CD14-positive monocyte (primary cell): ENCODE results near the gene MSMO1. TPM values are rescaled to one million over a fixed set of nuclear protein-coding genes. Genes with fewer than 3 reads are reported as not detected.

Source experiments
- DNase-seq, 3 donors: peaks; one replicate each; pipeline ENCODE4 v3.0.0-alpha.2; 2011 to 2022
- H2AFZ ChIP-seq: 2 replicates; pipeline ENCODE4 v1.6.0; 2012; ENCODE audit warnings: mild to moderate bottlenecking, low read depth, low read length, inconsistent platforms; ENCODE audit not compliant: insufficient read depth, poor library complexity, severe bottlenecking
- H3K27ac ChIP-seq, 2 donors: 1 replicate in 1 of 2; 2 replicates in 1 of 2; pipeline ENCODE4 v1.5.1; 2012 to 2013; ENCODE audit warnings: low read length in 2 of 2, control low read depth in 1 of 2, inconsistent platforms in 1 of 2, low read depth in 1 of 2, mild to moderate bottlenecking in 1 of 2
- H3K27me3 ChIP-seq, 2 donors: one replicate each; pipeline versions ENCODE4 v1.6.0 to v1.6.1; 2011 to 2013; ENCODE audit warnings: low read length in 2 of 2; ENCODE audit not compliant: control insufficient read depth in 2 of 2, insufficient read depth in 2 of 2
- H3K36me3 ChIP-seq, 2 donors: replicated peaks in 1 of 2; 1 replicate in 1 of 2; 2 replicates in 1 of 2; pipeline versions ENCODE4 v1.5.1 to v1.6.1; 2012 to 2013; ENCODE audit warnings: low read length in 2 of 2, control low read depth in 1 of 2, inconsistent platforms in 1 of 2, mild to moderate bottlenecking in 1 of 2; ENCODE audit not compliant: insufficient read depth in 2 of 2, control insufficient read depth in 1 of 2
- H3K4me1 ChIP-seq, 2 donors: 1 replicate in 1 of 2; 2 replicates in 1 of 2; pipeline versions ENCODE4 v1.5.1 to v1.6.1; 2012 to 2013; ENCODE audit warnings: low read length in 2 of 2, control low read depth in 1 of 2, inconsistent platforms in 1 of 2, mild to moderate bottlenecking in 1 of 2, moderate library complexity in 1 of 2; ENCODE audit not compliant: insufficient read depth in 2 of 2, control insufficient read depth in 1 of 2
- H3K4me2 ChIP-seq: replicated peaks from 2 replicates; pipeline ENCODE3; 2012; ENCODE audit warnings: low read length, moderate library complexity, mild to moderate bottlenecking; ENCODE audit not compliant: poor library complexity, severe bottlenecking; ENCODE audit errors: extremely low read depth
- H3K4me3 ChIP-seq, 3 experiments: fragments of 200-600 bp in 1 of 3; sonication (generic) in 1 of 3; replicated peaks in 1 of 3; 1 replicate in 2 of 3; 2 replicates in 1 of 3; pipeline ENCODE4 v1.5.1; 2011 to 2013; ENCODE audit warnings: low read length in 3 of 3, mild to moderate bottlenecking in 3 of 3, control low read depth in 2 of 3, low read depth in 2 of 3, inconsistent platforms in 1 of 3, moderate library complexity in 1 of 3
- H3K79me2 ChIP-seq: 2 replicates; pipeline ENCODE4 v1.6.0; 2012; ENCODE audit warnings: mild to moderate bottlenecking, control low read depth, inconsistent platforms, low read length, moderate library complexity; ENCODE audit not compliant: insufficient read depth
- H3K9ac ChIP-seq: 2 replicates; pipeline ENCODE4 v1.6.0; 2017; ENCODE audit warnings: low read length, mild to moderate bottlenecking; ENCODE audit not compliant: insufficient read depth, poor library complexity, severe bottlenecking
- H3K9me3 ChIP-seq, 2 donors: replicated peaks in 1 of 2; 1 replicate in 1 of 2; 2 replicates in 1 of 2; pipeline versions ENCODE4 v1.5.1 to v1.6.1; 2012 to 2013; ENCODE audit warnings: low read length in 2 of 2, control low read depth in 1 of 2; ENCODE audit not compliant: control insufficient read depth in 1 of 2, insufficient read depth in 1 of 2
- H4K20me1 ChIP-seq: 2 replicates; pipeline ENCODE4 v1.6.0; 2012; ENCODE audit warnings: mild to moderate bottlenecking, low read length, control low read depth, moderate library complexity; ENCODE audit not compliant: insufficient read depth
- H3K27ac Mint-ChIP-seq, 7 donors: one replicate each; pipeline ENCODE4 v1.8.0; 2020; ENCODE audit warnings: mild to moderate bottlenecking in 7 of 7, mixed read lengths in 7 of 7, moderate library complexity in 6 of 7, inconsistent platforms in 2 of 7
- H3K27me3 Mint-ChIP-seq, 3 donors: one replicate each; pipeline ENCODE4 v1.8.0; 2021 to 2022; ENCODE audit warnings: low read depth in 3 of 3, mild to moderate bottlenecking in 3 of 3, mixed read lengths in 3 of 3, moderate library complexity in 3 of 3, inconsistent platforms in 1 of 3
- H3K36me3 Mint-ChIP-seq, 2 donors: one replicate each; pipeline ENCODE4 v1.8.0; 2020; ENCODE audit warnings: mixed read lengths in 2 of 2, inconsistent platforms in 1 of 2, mild to moderate bottlenecking in 1 of 2
- H3K4me1 Mint-ChIP-seq: one replicate; pipeline ENCODE4 v1.8.0; 2020; ENCODE audit warnings: mild to moderate bottlenecking, mixed read lengths
- H3K4me3 Mint-ChIP-seq, 2 donors: one replicate each; pipeline ENCODE4 v1.8.0; 2020; ENCODE audit warnings: mild to moderate bottlenecking in 2 of 2, mixed read lengths in 2 of 2, moderate library complexity in 1 of 2
- H3K9me3 Mint-ChIP-seq, 7 donors: one replicate each; pipeline ENCODE4 v1.8.0; 2020 to 2022; ENCODE audit warnings: mixed read lengths in 7 of 7, mild to moderate bottlenecking in 6 of 7, moderate library complexity in 6 of 7, inconsistent platforms in 2 of 7
- WGBS: methylation state at CpG from one replicate; pipeline ENCODE4 v1.1.5; 2013; ENCODE audit warnings: missing lambda C conversion rate; ENCODE audit not compliant: insufficient coverage; 5-methylcytosine and 5-hydroxymethylcytosine counted together
- intact Hi-C, 2 donors: fragments of 100-400 bp; cut with micrococcal nuclease; formaldehyde crosslinking; loops; one replicate each; pipeline versions ENCODE4 v1.15.0 to v1.15.1; 2023
- polyA plus RNA-seq, 3 donors: library from polyadenylated mRNA; depleted of rRNA in 1 of 3; unstranded in 2 of 3; stranded (reverse) in 1 of 3; fragments of 300-500 nt in 2 of 3; fragments of >200 nt in 1 of 3; fragmentation: Illumina TruSeq in 2 of 3; gene quantifications; 1 replicate in 2 of 3; 2 replicates in 1 of 3; pipeline ENCODE4 v1.2.3, GENCODE V29; 2012 to 2021
- TF ChIP-seq, protein P1 (sequence below): fragments of 200-600 bp; IDR thresholded peaks from one replicate; pipeline ENCODE4 v1.8.0; 2022; ENCODE audit warnings: antibody characterized with exemption, mild to moderate bottlenecking

Gene MSMO1
- polyA plus RNA-seq, 3 donors: 3.1 to 7.6 (median 6.0) TPM

DNA sequence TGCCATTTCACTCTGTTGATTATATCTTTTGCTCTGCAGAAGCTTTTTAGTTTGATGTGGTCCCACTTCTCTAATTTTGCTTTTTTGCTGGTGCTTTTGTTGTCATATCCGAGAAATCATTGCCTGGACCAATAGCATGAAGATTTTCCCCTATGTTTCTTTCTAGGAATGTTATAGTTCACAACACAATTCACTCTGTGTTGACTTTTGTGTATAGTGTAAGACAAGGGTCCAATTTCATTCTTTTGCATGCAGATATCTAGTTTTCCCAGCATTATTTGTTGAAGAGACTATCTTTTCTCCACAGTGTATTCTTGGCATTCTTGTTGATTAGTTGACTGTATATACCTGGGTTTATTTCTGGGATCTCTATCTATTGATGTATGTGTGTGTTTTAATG lies 43.1 kb downstream of the MSMO1 start:
- Histone ChIP-seq H2AFZ (no peak overlapping the region), H3K9ac (no peak overlapping the region), H4K20me1 (no peaks in the 10 kb centered on the region), H3K27ac (no peak overlapping the region), H3K36me3 (no peaks in the 10 kb centered on the region), H3K4me3 (no peak overlapping the region), H3K9me3 (no peaks in the 10 kb centered on the region), H3K27me3 (peaks cover under 1 to 2% of the 10 kb centered on the region in 2 donors), H3K79me2 (no peaks in the 10 kb centered on the region), H3K4me2 (no peak overlapping the region), H3K4me1 (no peaks in the 10 kb centered on the region)
- H3K4me3 Mint-ChIP-seq: no peak overlapping the region
- DNase-seq: no peak
- no CpG with 5 or more reads among the region's 1 CpG for WGBS
- H3K36me3 Mint-ChIP-seq: no peaks in the 10 kb centered on the region
- intact Hi-C loops: no loop called here
- TF ChIP-seq, protein P1, sequence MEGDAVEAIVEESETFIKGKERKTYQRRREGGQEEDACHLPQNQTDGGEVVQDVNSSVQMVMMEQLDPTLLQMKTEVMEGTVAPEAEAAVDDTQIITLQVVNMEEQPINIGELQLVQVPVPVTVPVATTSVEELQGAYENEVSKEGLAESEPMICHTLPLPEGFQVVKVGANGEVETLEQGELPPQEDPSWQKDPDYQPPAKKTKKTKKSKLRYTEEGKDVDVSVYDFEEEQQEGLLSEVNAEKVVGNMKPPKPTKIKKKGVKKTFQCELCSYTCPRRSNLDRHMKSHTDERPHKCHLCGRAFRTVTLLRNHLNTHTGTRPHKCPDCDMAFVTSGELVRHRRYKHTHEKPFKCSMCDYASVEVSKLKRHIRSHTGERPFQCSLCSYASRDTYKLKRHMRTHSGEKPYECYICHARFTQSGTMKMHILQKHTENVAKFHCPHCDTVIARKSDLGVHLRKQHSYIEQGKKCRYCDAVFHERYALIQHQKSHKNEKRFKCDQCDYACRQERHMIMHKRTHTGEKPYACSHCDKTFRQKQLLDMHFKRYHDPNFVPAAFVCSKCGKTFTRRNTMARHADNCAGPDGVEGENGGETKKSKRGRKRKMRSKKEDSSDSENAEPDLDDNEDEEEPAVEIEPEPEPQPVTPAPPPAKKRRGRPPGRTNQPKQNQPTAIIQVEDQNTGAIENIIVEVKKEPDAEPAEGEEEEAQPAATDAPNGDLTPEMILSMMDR: no peak
- peaks cover 4% of the 10 kb centered on the region for H3K4me1 Mint-ChIP-seq
- no peak overlapping the region for H3K27ac Mint-ChIP-seq
- H3K27me3 Mint-ChIP-seq: peaks cover 0 to 7% (median under 1%) of the 10 kb centered on the region in 3 donors
- peaks cover 0 to 10% (median 6%) of the 10 kb centered on the region in 7 donors for H3K9me3 Mint-ChIP-seq

DNA sequence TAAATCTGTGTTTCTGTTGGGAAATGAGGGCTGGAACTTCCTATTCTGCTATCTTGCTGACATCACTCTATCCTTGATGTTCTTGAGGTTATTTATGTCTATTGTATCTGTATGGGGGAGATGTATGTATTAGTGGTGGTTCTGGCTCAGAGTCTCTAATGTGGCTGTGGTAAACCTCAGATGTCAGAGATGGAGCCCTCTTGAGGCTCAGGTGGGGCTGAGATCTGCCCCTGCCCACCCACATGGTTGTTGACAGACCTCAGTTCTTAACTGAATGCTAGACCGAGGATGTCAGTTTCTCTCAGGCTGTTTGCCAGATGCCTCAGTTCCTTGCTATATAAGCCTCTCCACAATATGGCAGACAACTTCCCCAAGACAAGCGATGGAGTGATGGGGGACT lies 48.0 kb downstream of the MSMO1 start:
- peaks cover 0 to 4% of the 10 kb centered on the region in 2 donors for H3K36me3 Mint-ChIP-seq
- intact Hi-C loops: no loop called here
- peaks cover 10% of the 10 kb centered on the region for H3K4me1 Mint-ChIP-seq
- no peak overlapping the region for H3K4me3 Mint-ChIP-seq
- TF ChIP-seq, protein P1: no peak
- no peaks in the 10 kb centered on the region for H3K9me3 ChIP-seq
- H3K9me3 Mint-ChIP-seq: peaks cover 0 to 12% (median 6%) of the 10 kb centered on the region in 7 donors
- H3K4me3 ChIP-seq: no peak overlapping the region
- no peaks in the 10 kb centered on the region for H4K20me1 ChIP-seq
- no peak overlapping the region for H2AFZ ChIP-seq
- peak overlapping the region in 1 of 7 donors; percentile 6 for H3K27ac Mint-ChIP-seq
- no peak overlapping the region for H3K9ac ChIP-seq
- H3K27ac ChIP-seq: no peak overlapping the region
- DNase-seq: no peak
- no peaks in the 10 kb centered on the region for H3K36me3 ChIP-seq
- peaks cover 31 to 50% (median 32%) of the 10 kb centered on the region in 3 donors for H3K27me3 Mint-ChIP-seq
- WGBS: no CpG with 5 or more reads among the region's 2 CpGs
- H3K79me2 ChIP-seq: no peaks in the 10 kb centered on the region
- H3K4me2 ChIP-seq: no peak overlapping the region
- peaks cover 36 to 48% of the 10 kb centered on the region in 2 donors for H3K27me3 ChIP-seq
- H3K4me1 ChIP-seq: peaks cover 8 to 12% of the 10 kb centered on the region in 2 donors
